Gastroesophageal sphincter (tissue), 4 donors: ENCODE results near the gene ZNF692. TPM values are rescaled to one million over a fixed set of nuclear protein-coding genes. Genes with fewer than 3 reads are reported as not detected.
A peak's percentile ranks its signal among the peaks of the same experiment; 100 is the strongest.

ENCODE experiments used
- ATAC-seq: fragments of 150-250 bp; one replicate; pipeline ENCODE4 v1.9.1; 2016; ENCODE audit warnings: mild to moderate bottlenecking, moderate library complexity
- H3K27ac ChIP-seq, 4 donors: fragments of 200-600 bp; sonication (generic) in 3 of 4; 1 replicate in 3 of 4; 2 replicates in 1 of 4; pipeline ENCODE4 v1.5.1; 2016 to 2019
- H3K27me3 ChIP-seq: fragments of 200-600 bp; sonication (generic); one replicate; pipeline ENCODE4 v1.5.1; 2019
- H3K36me3 ChIP-seq, 2 donors: fragments of 200-600 bp; sonication (generic); one replicate each; pipeline ENCODE4 v1.5.1; 2019; ENCODE audit warnings: control low read depth in 1 of 2
- H3K4me1 ChIP-seq, 3 donors: fragments of 200-600 bp; sonication (generic); 1 replicate in 2 of 3; 2 replicates in 1 of 3; pipeline ENCODE4 v1.5.1; 2016 to 2019; ENCODE audit warnings: control low read depth in 2 of 3
- H3K4me3 ChIP-seq, 2 donors: fragments of 200-600 bp; sonication (generic); one replicate each; pipeline ENCODE4 v1.5.1; 2019; ENCODE audit warnings: mild to moderate bottlenecking in 1 of 2, moderate library complexity in 1 of 2
- H3K9me3 ChIP-seq, 3 donors: fragments of 200-600 bp; sonication (generic); one replicate each; pipeline ENCODE4 v1.5.1; 2017 to 2019; ENCODE audit warnings: control low read depth in 2 of 3
- EP300 ChIP-seq: sonication (generic); formaldehyde crosslinking; IDR thresholded peaks from one replicate; pipeline ENCODE4 v1.6.1; 2017; ENCODE audit warnings: antibody characterized with exemption, mild to moderate bottlenecking
- POLR2A ChIP-seq, 2 donors: fragments of 450-650 bp; IDR thresholded peaks; one replicate each; pipeline ENCODE4 v1.6.1; 2017; ENCODE audit warnings: antibody characterized with exemption in 2 of 2, mild to moderate bottlenecking in 2 of 2, moderate library complexity in 1 of 2
- POLR2AphosphoS5 ChIP-seq: sonication (generic); formaldehyde crosslinking; IDR thresholded peaks from one replicate; pipeline ENCODE4 v1.6.1; 2017; ENCODE audit warnings: antibody characterized with exemption
- WGBS, 2 donors: methylation state at CpG; one replicate each; pipeline ENCODE4 v1.1.5; 2018; ENCODE audit warnings: low coverage in 1 of 2; 5-methylcytosine and 5-hydroxymethylcytosine counted together
- total RNA-seq, 4 donors: library from RNA; depleted of rRNA; stranded (reverse); fragments of >200 nt; gene quantifications; one replicate each; pipeline ENCODE4 v1.1.0, GENCODE V29; 2016
- TF ChIP-seq, protein P1 (sequence below), 4 experiments: fragments of 200-600 bp in 2 of 4; fragments of 450-650 bp in 2 of 4; sonication (generic) in 1 of 4; IDR thresholded peaks; one replicate each; pipeline ENCODE4 v1.5.1; 2017 to 2019; ENCODE audit warnings: antibody characterized with exemption in 4 of 4, mild to moderate bottlenecking in 2 of 4, moderate library complexity in 2 of 4

Gene ZNF692
- total RNA-seq, 4 donors from 2014 or later: 22.1 to 69.6 (median 28.4) TPM

GRCh38 chr1:248860007-248860406 lies 1.1 kb upstream of the ZNF692 start:
- H3K27ac ChIP-seq: peak overlapping the region in 3 of 4 donors; percentile 91 to 95 (median 93)
- no peaks in the 10 kb centered on the region for H3K9me3 ChIP-seq
- peaks cover 0 to 54% (median 26%) of the 10 kb centered on the region in 3 donors for H3K4me1 ChIP-seq
- 75 to 82% methylated on average over 4 of the region's 4 CpGs for WGBS, 2 donors
- no peaks in the 10 kb centered on the region for H3K27me3 ChIP-seq
- H3K4me3 ChIP-seq: no peak overlapping the region
- peaks cover 0 to 8% of the 10 kb centered on the region in 2 donors for H3K36me3 ChIP-seq
- TF ChIP-seq POLR2A (IDR thresholded peaks at IDR 0.05): no peak
- TF ChIP-seq, protein P1, sequence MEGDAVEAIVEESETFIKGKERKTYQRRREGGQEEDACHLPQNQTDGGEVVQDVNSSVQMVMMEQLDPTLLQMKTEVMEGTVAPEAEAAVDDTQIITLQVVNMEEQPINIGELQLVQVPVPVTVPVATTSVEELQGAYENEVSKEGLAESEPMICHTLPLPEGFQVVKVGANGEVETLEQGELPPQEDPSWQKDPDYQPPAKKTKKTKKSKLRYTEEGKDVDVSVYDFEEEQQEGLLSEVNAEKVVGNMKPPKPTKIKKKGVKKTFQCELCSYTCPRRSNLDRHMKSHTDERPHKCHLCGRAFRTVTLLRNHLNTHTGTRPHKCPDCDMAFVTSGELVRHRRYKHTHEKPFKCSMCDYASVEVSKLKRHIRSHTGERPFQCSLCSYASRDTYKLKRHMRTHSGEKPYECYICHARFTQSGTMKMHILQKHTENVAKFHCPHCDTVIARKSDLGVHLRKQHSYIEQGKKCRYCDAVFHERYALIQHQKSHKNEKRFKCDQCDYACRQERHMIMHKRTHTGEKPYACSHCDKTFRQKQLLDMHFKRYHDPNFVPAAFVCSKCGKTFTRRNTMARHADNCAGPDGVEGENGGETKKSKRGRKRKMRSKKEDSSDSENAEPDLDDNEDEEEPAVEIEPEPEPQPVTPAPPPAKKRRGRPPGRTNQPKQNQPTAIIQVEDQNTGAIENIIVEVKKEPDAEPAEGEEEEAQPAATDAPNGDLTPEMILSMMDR (IDR thresholded peaks at IDR 0.05): no peak
- TF ChIP-seq POLR2AphosphoS5: no peak
- no peak for TF ChIP-seq EP300
- no peak for ATAC-seq

GRCh38 chr1:248858096-248858890 lies 592 bp downstream of the ZNF692 start:
- Histone ChIP-seq H3K9me3 (no peaks in the 10 kb centered on the region), H3K36me3 (peaks cover 0 to 23% of the 10 kb centered on the region in 2 donors), H3K27ac (peak overlapping the region; percentile 84 to 95 (median 92)), H3K27me3 (no peaks in the 10 kb centered on the region), H3K4me3 (peak overlapping the region; percentile 50 to 65), H3K4me1 (peaks cover 0 to 46% (median 22%) of the 10 kb centered on the region in 3 donors)
- TF ChIP-seq POLR2A (IDR thresholded peaks at IDR 0.05) (no peak), EP300 (no peak), POLR2AphosphoS5 (peak; percentile 43)
- TF ChIP-seq, protein P1 (IDR thresholded peaks at IDR 0.05): peak in 3 of 4 experiments; percentile 41 to 54 (median 49)
- peak; percentile 57 for ATAC-seq
- WGBS, 2 donors: 0% methylated on average over 4 of the region's 45 CpGs; no CpG with 5 or more reads in 1 of the 2 donors

GRCh38 chr1:248857749-248858095 lies 1.2 kb downstream of the ZNF692 start:
- Histone ChIP-seq H3K4me1 (peaks cover 0 to 46% (median 16%) of the 10 kb centered on the region in 3 donors), H3K4me3 (peak overlapping the region; percentile 50 to 65), H3K27me3 (no peaks in the 10 kb centered on the region), H3K27ac (peak overlapping the region in 3 of 4 donors; percentile 91 to 95 (median 93)), H3K36me3 (peaks cover 0 to 25% of the 10 kb centered on the region in 2 donors), H3K9me3 (no peaks in the 10 kb centered on the region)
- ATAC-seq: no peak
- no CpG with 5 or more reads among the region's 4 CpGs for whole genome bisulfite sequencing, 2 donors
- TF ChIP-seq, protein P1 (IDR thresholded peaks at IDR 0.05): no peak
- TF ChIP-seq POLR2A (IDR thresholded peaks at IDR 0.05) (no peak), EP300 (no peak), POLR2AphosphoS5 (no peak)

DNA sequence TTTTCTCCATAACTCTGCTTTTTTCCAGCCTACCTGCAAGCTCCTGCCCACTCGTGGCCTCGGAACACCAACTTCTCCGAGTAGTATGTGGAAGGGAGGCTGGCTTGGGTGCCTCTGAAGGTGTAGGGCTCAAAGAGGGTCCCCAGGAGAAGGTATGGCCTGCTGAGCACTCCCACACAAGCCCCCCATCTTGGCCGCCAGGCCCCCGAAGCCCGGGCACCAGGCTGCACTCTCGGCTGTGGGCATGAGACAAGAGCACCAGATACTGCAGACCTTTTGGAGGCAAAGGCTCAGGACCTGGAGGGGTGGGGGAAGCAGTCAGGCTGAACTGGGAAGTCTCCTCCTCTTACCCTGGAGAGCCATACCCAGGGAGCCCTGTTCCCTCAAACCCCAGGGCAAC lies 1.7 kb downstream of the ZNF692 start:
- ATAC-seq: no peak

More for the DNA sequence above, 1.7 kb downstream of the ZNF692 start:
- Histone ChIP-seq H3K27ac (peak overlapping the region in 2 of 4 donors; percentile 91 to 93), H3K4me1 (peaks cover 0 to 45% (median 14%) of the 10 kb centered on the region in 3 donors), H3K27me3 (no peaks in the 10 kb centered on the region), H3K9me3 (no peaks in the 10 kb centered on the region), H3K36me3 (peaks cover 0 to 25% of the 10 kb centered on the region in 2 donors), H3K4me3 (peak overlapping the region in 1 of 2 donors; percentile 65)
- no peak for TF ChIP-seq POLR2A (IDR thresholded peaks at IDR 0.05)
- TF ChIP-seq, protein P1 (IDR thresholded peaks at IDR 0.05): no peak
- TF ChIP-seq EP300: no peak
- TF ChIP-seq POLR2AphosphoS5: no peak
- WGBS, 2 donors: 83% methylated on average over 2 to 3 of the region's 7 CpGs
